Testis (tissue), 3 donors: Measurements from ENCODE around the gene SCNN1A. TPM values are rescaled to one million over a fixed set of nuclear protein-coding genes. Genes with fewer than 3 reads are reported as not detected.

Source experiments
- DNase-seq: peaks from one replicate; pipeline ENCODE4 v3.0.0-alpha.2; 2019
- H3K27ac ChIP-seq, 2 donors: fragments of 200-600 bp; sonication (generic); one replicate each; pipeline ENCODE4 v1.5.1; 2019
- H3K27me3 ChIP-seq: fragments of 200-600 bp; sonication (generic); one replicate; pipeline ENCODE4 v1.5.1; 2019
- H3K36me3 ChIP-seq: fragments of 200-600 bp; sonication (generic); one replicate; pipeline ENCODE4 v1.5.1; 2017; ENCODE audit warnings: low read depth; ENCODE audit errors: missing control alignments
- H3K4me1 ChIP-seq: fragments of 200-600 bp; sonication (generic); one replicate; pipeline ENCODE4 v1.5.1; 2019
- H3K4me3 ChIP-seq, 2 donors: fragments of 200-600 bp; sonication (generic); one replicate each; pipeline ENCODE4 v1.5.1; 2017 to 2019
- H3K9me3 ChIP-seq: fragments of 200-600 bp; sonication (generic); one replicate; pipeline ENCODE4 v1.5.1; 2017
- CTCF ChIP-seq, 3 experiments: fragments of 450-650 bp in 2 of 3; fragments of 200-600 bp in 1 of 3; sonication (generic) in 1 of 3; IDR thresholded peaks; one replicate each; pipeline ENCODE4 v1.5.1; 2016 to 2019; ENCODE audit warnings: antibody characterized with exemption in 3 of 3, mild to moderate bottlenecking in 2 of 3, moderate library complexity in 1 of 3
- POLR2A ChIP-seq: fragments of 450-650 bp; IDR thresholded peaks from one replicate; pipeline ENCODE4 v1.6.1; 2017; ENCODE audit warnings: antibody characterized with exemption, mild to moderate bottlenecking, moderate library complexity
- WGBS, 2 donors: methylation state at CpG; one replicate each; pipeline ENCODE4 v1.1.5; 2018; 5-methylcytosine and 5-hydroxymethylcytosine counted together
- intact Hi-C: fragments of 100-400 bp; cut with DNase I; formaldehyde crosslinking; loops from one replicate; pipeline ENCODE4 v1.15.1; 2023; ENCODE audit warnings: low total_unique reads
- polyA plus RNA-seq: library from polyadenylated mRNA; stranded (reverse); fragments of 350-450 nt; fragmentation: Illumina TruSeq; extraction: RNeasy Lipid Tissue Mini Kit (QIAGEN cat#74804); gene quantifications from one replicate; pipeline ENCODE4 v1.2.3, GENCODE V29; 2014; ENCODE audit warnings: low read depth, low replicate concordance; ENCODE audit not compliant: insufficient read depth
- total RNA-seq, 2 donors: library from RNA; depleted of rRNA; stranded (reverse); fragments of >200 nt; gene quantifications; one replicate each; pipeline ENCODE4 v1.2.3, GENCODE V29; 2016

The SCNN1A gene
- total and polyA plus RNA-seq, 3 donors from 2014 or later = 14.6 to 43.1 (median 22.7) TPM

DNA sequence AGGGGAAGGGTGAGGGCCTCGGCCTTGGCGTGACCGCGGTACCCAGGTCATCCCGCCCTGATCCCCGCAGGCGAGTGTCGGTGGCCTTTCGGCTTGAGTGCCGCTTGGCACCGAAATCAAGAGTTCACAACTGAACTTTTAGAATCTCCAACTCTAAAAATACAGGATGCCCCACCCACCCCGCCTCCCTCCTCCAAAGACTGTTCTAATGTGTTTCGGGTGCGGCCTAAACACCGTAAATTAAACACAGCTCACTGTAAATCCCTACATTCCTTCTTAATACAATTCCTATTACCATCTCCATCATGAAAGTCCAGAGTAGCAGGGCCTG, 11.4 kb downstream of the SCNN1A start:
- Histone ChIP-seq H3K27me3 (no peaks in the 10 kb centered on the region), H3K9me3 (no peaks in the 10 kb centered on the region), H3K36me3 (no peaks in the 10 kb centered on the region), H3K4me1 (peaks cover 9% of the 10 kb centered on the region), H3K27ac (peak overlapping the region; percentile 74 to 81), H3K4me3 (peak overlapping the region; percentile 57 to 76)
- 34 to 38% methylated on average over 15 of the region's 15 CpGs for WGBS, 2 donors
- TF ChIP-seq POLR2A (no peak), CTCF (IDR thresholded peaks at IDR 0.05) (no peak)
- DNase-seq = no peak
- intact Hi-C loops = no loop called here

GRCh38 chr12:6363330-6364043, 11.9 kb downstream of the SCNN1A start:
- Histone ChIP-seq H3K4me3 (peak overlapping the region; percentile 57 to 76), H3K9me3 (no peaks in the 10 kb centered on the region), H3K27me3 (no peaks in the 10 kb centered on the region), H3K4me1 (peaks cover 9% of the 10 kb centered on the region), H3K36me3 (no peaks in the 10 kb centered on the region), H3K27ac (peak overlapping the region; percentile 74 to 81)
- no peak for TF ChIP-seq POLR2A
- TF ChIP-seq CTCF (IDR thresholded peaks at IDR 0.05) = no peak
- DNase-seq = peak; percentile 79
- intact Hi-C loops = no loop called here
- WGBS, 2 donors = 2 to 8% methylated on average over 10 to 43 of the region's 59 CpGs

GRCh38 chr12:6363010-6363329, 12.4 kb downstream of the SCNN1A start:
- Histone ChIP-seq H3K27me3 (no peaks in the 10 kb centered on the region), H3K27ac (peak overlapping the region; percentile 74 to 81), H3K36me3 (no peaks in the 10 kb centered on the region), H3K4me1 (peaks cover 9% of the 10 kb centered on the region), H3K4me3 (peak overlapping the region; percentile 57 to 76), H3K9me3 (no peaks in the 10 kb centered on the region)
- WGBS, 2 donors = 13 to 15% methylated on average over 4 of the region's 4 CpGs
- DNase-seq = no peak
- intact Hi-C loops = no loop called here
- no peak for TF ChIP-seq CTCF (IDR thresholded peaks at IDR 0.05)

DNA sequence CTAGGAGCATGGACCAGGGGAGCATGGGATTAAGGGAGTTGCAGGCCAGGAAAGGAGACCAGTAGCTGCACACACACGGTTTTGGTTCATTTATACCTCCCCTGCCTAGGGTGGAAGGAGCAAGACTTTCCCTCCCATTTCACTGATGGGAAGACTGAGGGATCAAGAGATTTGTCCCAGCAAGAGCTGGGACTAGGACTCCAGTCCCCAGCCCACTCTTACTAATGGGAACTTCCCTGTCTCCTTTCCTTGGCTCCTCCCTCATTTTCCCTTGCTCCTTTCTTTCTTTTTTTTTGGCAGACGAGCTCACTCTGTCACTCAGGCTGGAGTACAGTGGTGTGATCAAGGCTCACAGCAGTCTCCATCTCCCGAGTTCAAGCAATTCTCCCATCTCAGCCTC, 13.0 kb downstream of the SCNN1A start:
- no peak for DNase-seq
- peaks cover 9% of the 10 kb centered on the region for H3K4me1 ChIP-seq
- WGBS, 2 donors = 60 to 84% methylated on average over 3 of the region's 3 CpGs
- intact Hi-C loops = no loop called here
- no peak overlapping the region for H3K4me3 ChIP-seq
- H3K9me3 ChIP-seq = no peaks in the 10 kb centered on the region
- H3K27me3 ChIP-seq = no peaks in the 10 kb centered on the region
- no peaks in the 10 kb centered on the region for H3K36me3 ChIP-seq
- TF ChIP-seq POLR2A = no peak
- no peak overlapping the region for H3K27ac ChIP-seq

DNA sequence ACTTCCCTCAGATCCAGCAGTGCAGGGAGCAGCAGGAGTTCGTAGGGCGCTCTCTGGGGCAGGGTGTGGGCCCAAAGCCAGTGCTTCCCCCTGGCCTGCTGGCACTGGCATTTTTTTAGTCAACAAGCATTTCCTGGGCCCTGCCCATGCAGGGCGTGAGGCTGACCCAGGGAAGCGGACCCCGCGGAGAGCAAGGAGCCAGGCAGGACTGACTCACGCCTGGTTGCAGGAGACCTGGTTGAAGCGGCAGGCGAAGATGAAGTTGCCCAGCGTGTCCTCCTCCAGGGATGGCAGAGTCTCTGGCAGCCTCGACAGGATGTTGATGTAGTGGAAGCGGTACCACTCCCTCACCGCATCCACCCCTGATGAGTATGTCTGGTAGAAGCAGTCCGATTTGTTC, 13.5 kb downstream of the SCNN1A start:
- Histone ChIP-seq H3K4me1 (peaks cover 9% of the 10 kb centered on the region), H3K27ac (no peak overlapping the region), H3K4me3 (no peak overlapping the region), H3K9me3 (no peaks in the 10 kb centered on the region), H3K36me3 (no peaks in the 10 kb centered on the region), H3K27me3 (no peaks in the 10 kb centered on the region)
- no peak for DNase-seq
- 82 to 85% methylated on average over 14 of the region's 14 CpGs for WGBS, 2 donors
- intact Hi-C loops = no loop called here
- TF ChIP-seq CTCF (IDR thresholded peaks at IDR 0.05) (no peak), POLR2A (no peak)
